Lower lobe of right lung (tissue), 2 donors: Measurements from ENCODE around the gene NMT1. TPM values are rescaled to one million over a fixed set of nuclear protein-coding genes. Genes with fewer than 3 reads are reported as not detected.

Experiments used
- ATAC-seq, 2 donors: fragments of 200-7000 bp; cut with Tn5 transposase; one replicate each; pipeline ENCODE4 v1.9.1; 2020 to 2022; ENCODE audit warnings: mild to moderate bottlenecking in 2 of 2, moderate library complexity in 2 of 2
- DNase-seq: peaks from one replicate; pipeline ENCODE4 v3.0.0-alpha.2; 2020
- H3K27ac ChIP-seq: fragments of 200-600 bp; one replicate; pipeline ENCODE4 v1.8.0; 2022
- H3K27me3 ChIP-seq: fragments of 200-600 bp; one replicate; pipeline ENCODE4 v1.8.0; 2022; ENCODE audit warnings: low read depth
- H3K36me3 ChIP-seq: fragments of 200-600 bp; one replicate; pipeline ENCODE4 v1.8.0; 2022; ENCODE audit warnings: mild to moderate bottlenecking
- H3K4me1 ChIP-seq: fragments of 200-600 bp; one replicate; pipeline ENCODE4 v1.8.0; 2022
- H3K4me3 ChIP-seq: fragments of 200-600 bp; one replicate; pipeline ENCODE4 v1.8.0; 2022; ENCODE audit warnings: mild to moderate bottlenecking
- H3K9me3 ChIP-seq: fragments of 200-600 bp; one replicate; pipeline ENCODE4 v1.8.0; 2022
- intact Hi-C: fragments of 100-400 bp; cut with DNase I; formaldehyde crosslinking; loops from one replicate; pipeline ENCODE4 v1.11.0; 2022
- total RNA-seq: library from RNA; stranded (reverse); fragmentation: NEBNext Ultra II Directional; extraction: Animal tissue kit (Norgen Biotek cat#: 25700); gene quantifications from one replicate; pipeline ENCODE4 v1.2.1, GENCODE V29; 2021
- TF ChIP-seq, protein P1 (sequence below): fragments of 200-600 bp; IDR thresholded peaks from one replicate; pipeline ENCODE4 v1.8.0; 2022; ENCODE audit warnings: antibody characterized with exemption, mild to moderate bottlenecking
- donor health status: DM: no; HTN: yes; CAD: no; lungs with severe emphysema.

The NMT1 gene
- total RNA-seq, 1 donor from 2014 or later = 117 TPM

DNA sequence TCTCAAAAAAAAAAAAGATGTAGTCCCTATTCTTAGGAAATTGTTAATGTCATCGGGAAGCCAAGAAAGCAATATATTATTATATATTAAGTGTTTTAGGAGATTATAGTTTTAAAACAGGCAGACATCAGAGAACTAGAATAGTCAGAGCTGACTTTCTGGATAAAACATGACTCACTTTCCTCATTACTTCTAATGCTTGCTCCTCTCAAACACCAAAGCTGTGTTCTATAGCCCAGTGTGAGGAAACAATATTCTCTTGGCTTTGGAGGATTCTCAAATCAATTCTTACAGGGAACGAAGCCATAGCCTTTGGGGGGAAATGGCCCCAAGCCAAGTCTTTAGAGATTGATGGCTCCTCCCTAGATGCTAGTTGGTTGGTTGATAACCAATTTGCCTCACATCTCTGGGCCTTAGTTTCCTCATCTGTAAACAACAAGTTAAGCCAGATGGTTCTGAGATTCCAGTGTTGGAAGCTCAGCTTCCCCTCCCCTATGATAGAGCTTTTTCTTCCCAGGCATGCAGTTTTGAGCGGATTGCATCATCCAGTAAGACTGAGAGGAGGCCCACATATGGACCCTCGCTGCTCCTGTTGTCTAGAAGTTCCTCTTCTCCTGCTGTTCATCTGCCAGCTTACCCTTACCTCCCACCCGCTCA, 12.4 kb downstream of the NMT1 start:
- peaks cover 61% of the 10 kb centered on the region for H3K36me3 ChIP-seq
- H3K4me3 ChIP-seq = no peak overlapping the region
- H3K27me3 ChIP-seq = no peaks in the 10 kb centered on the region
- H3K27ac ChIP-seq = no peak overlapping the region
- no peaks in the 10 kb centered on the region for H3K9me3 ChIP-seq
- intact Hi-C loops = no loop called here
- H3K4me1 ChIP-seq = peaks cover 30% of the 10 kb centered on the region
- TF ChIP-seq, protein P1, sequence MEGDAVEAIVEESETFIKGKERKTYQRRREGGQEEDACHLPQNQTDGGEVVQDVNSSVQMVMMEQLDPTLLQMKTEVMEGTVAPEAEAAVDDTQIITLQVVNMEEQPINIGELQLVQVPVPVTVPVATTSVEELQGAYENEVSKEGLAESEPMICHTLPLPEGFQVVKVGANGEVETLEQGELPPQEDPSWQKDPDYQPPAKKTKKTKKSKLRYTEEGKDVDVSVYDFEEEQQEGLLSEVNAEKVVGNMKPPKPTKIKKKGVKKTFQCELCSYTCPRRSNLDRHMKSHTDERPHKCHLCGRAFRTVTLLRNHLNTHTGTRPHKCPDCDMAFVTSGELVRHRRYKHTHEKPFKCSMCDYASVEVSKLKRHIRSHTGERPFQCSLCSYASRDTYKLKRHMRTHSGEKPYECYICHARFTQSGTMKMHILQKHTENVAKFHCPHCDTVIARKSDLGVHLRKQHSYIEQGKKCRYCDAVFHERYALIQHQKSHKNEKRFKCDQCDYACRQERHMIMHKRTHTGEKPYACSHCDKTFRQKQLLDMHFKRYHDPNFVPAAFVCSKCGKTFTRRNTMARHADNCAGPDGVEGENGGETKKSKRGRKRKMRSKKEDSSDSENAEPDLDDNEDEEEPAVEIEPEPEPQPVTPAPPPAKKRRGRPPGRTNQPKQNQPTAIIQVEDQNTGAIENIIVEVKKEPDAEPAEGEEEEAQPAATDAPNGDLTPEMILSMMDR = no peak
- peak in 1 of 2 donors; percentile 49 for ATAC-seq
- no peak for DNase-seq

DNA sequence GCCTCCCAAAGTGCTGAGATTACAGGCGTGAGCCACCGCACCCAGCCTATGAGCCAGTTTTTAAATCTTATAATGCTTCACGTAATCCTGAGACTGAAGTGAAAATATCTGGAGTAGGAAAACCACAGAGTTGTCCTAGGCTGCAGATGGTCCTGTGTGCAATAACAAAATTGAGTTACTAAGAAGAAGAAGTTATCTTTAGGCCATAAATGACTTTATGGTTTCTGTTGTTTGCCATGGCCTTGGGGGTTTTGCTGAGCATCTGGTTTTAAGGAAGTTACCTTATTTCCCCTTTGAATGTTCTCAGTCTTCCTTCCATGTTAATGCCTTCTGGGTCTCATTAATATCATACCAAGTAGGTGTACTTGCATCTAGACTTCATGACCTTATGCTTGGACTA, 16.5 kb downstream of the NMT1 start:
- H3K27me3 ChIP-seq = no peaks in the 10 kb centered on the region
- peak in 1 of 2 donors; percentile 46 for ATAC-seq
- peaks cover 62% of the 10 kb centered on the region for H3K36me3 ChIP-seq
- H3K4me1 ChIP-seq = peaks cover 30% of the 10 kb centered on the region
- intact Hi-C loops = no loop called here
- TF ChIP-seq, protein P1 = no peak
- H3K9me3 ChIP-seq = no peaks in the 10 kb centered on the region
- no peak overlapping the region for H3K4me3 ChIP-seq
- no peak overlapping the region for H3K27ac ChIP-seq
- DNase-seq = no peak

GRCh38 chr17:45081047-45081703, 20.1 kb downstream of the NMT1 start:
- Histone ChIP-seq H3K4me3 (no peak overlapping the region), H3K9me3 (no peaks in the 10 kb centered on the region), H3K27ac (no peak overlapping the region), H3K27me3 (no peaks in the 10 kb centered on the region), H3K4me1 (peaks cover 19% of the 10 kb centered on the region), H3K36me3 (peaks cover 68% of the 10 kb centered on the region)
- TF ChIP-seq, protein P1 = no peak
- ATAC-seq = no peak
- intact Hi-C loops = no loop called here
- no peak for DNase-seq

DNA sequence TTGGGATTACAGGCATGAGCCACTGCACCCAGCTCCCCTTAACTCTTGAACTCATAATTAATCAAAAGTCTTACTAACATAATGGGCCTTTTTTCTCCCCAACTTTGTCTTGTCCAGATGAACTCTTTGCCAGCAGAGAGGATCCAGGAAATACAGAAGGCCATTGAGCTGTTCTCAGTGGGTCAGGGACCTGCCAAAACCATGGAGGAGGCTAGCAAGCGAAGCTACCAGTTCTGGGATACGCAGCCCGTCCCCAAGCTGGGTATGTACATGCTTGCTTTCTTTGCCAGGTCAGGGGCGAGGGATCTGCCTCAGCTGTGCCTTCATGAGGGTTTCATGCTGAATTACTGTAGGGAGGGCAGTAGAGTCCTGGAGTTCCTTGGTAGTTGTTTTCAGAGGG, 25.3 kb downstream of the NMT1 start:
- DNase-seq (no peak), ATAC-seq (no peak)
- intact Hi-C loops = no loop called here
- Histone ChIP-seq H3K27me3 (no peaks in the 10 kb centered on the region), H3K36me3 (peaks cover 99% of the 10 kb centered on the region), H3K4me3 (no peak overlapping the region), H3K4me1 (peaks cover 9% of the 10 kb centered on the region), H3K27ac (no peak overlapping the region), H3K9me3 (no peaks in the 10 kb centered on the region)
- TF ChIP-seq, protein P1 = no peak

- DNase-seq = no peak
- Histone ChIP-seq H3K4me3 (no peak overlapping the region), H3K36me3 (peaks cover 99% of the 10 kb centered on the region), H3K4me1 (peaks cover 13% of the 10 kb centered on the region), H3K9me3 (no peaks in the 10 kb centered on the region), H3K27me3 (no peaks in the 10 kb centered on the region), H3K27ac (no peak overlapping the region)
- intact Hi-C loops = no loop called here
- ATAC-seq = no peak
- TF ChIP-seq, protein P1 = no peak
These were observed 25.9 kb downstream of the NMT1 start for GRCh38 chr17:45086865-45087503.
